DND-41 (cell line): ENCODE measurements around the gene FOXO6.

Experiments
- ATAC-seq: fragments of 200-7000 bp; cut with Tn5 transposase; 3 replicates; pipeline ENCODE4 v1.9.1; 2021; ENCODE audit warnings: low read depth; ENCODE audit not compliant: insufficient read depth
- DNase-seq: peaks from one replicate; pipeline ENCODE4 v3.0.0-alpha.2; 2020
- H2AFZ ChIP-seq: 2 replicates; pipeline ENCODE4 v1.6.0; 2012; ENCODE audit warnings: low read depth, low read length
- H3K27ac ChIP-seq: 2 replicates; pipeline ENCODE4 v1.5.1; 2012; ENCODE audit warnings: low read length, inconsistent platforms
- H3K27me3 ChIP-seq: fragments of 200-600 bp; sonication (generic); 2 replicates; pipeline ENCODE4 v1.6.0; 2012; ENCODE audit warnings: low read length, mild to moderate bottlenecking, inconsistent platforms; ENCODE audit not compliant: insufficient read depth, poor library complexity
- H3K36me3 ChIP-seq: 2 replicates; pipeline ENCODE4 v1.5.1; 2012; ENCODE audit warnings: low read length, inconsistent platforms; ENCODE audit not compliant: insufficient read depth
- H3K4me1 ChIP-seq: 2 replicates; pipeline ENCODE4 v1.5.1; 2012; ENCODE audit warnings: mild to moderate bottlenecking, low read length; ENCODE audit not compliant: insufficient read depth
- H3K4me2 ChIP-seq: 2 replicates; pipeline ENCODE4 v1.6.0; 2012; ENCODE audit warnings: mild to moderate bottlenecking, moderate library complexity, low read length, inconsistent platforms; ENCODE audit not compliant: insufficient read depth
- H3K4me3 ChIP-seq, 2 experiments: fragments of 200-600 bp in 1 of 2; shearing (Covaris generic) in 1 of 2; 2 replicates each; pipeline ENCODE4 v1.5.1; 2012 to 2016; ENCODE audit warnings: inconsistent platforms in 2 of 2, low read length in 2 of 2, mild to moderate bottlenecking in 2 of 2, low read depth in 1 of 2, moderate library complexity in 1 of 2
- H3K79me2 ChIP-seq: 2 replicates; pipeline ENCODE4 v1.6.0; 2012; ENCODE audit warnings: low read length, inconsistent platforms; ENCODE audit not compliant: insufficient read depth
- H3K9ac ChIP-seq: 2 replicates; pipeline ENCODE4 v1.6.0; 2012; ENCODE audit warnings: low read depth, mild to moderate bottlenecking, inconsistent platforms, low read length, moderate library complexity
- H3K9me3 ChIP-seq: 2 replicates; pipeline ENCODE4 v1.5.1; 2012; ENCODE audit warnings: low read length, moderate library complexity, mild to moderate bottlenecking, inconsistent platforms; ENCODE audit not compliant: insufficient read depth, severe bottlenecking
- H4K20me1 ChIP-seq: 2 replicates; pipeline ENCODE4 v1.6.0; 2012; ENCODE audit warnings: low read length; ENCODE audit not compliant: insufficient read depth
- EZH2 ChIP-seq: IDR thresholded peaks from 3 replicates; pipeline ENCODE4 v1.6.1; 2012; ENCODE audit warnings: borderline replicate concordance, low read depth, mild to moderate bottlenecking, moderate library complexity, low read length, inconsistent platforms; ENCODE audit not compliant: severe bottlenecking
- TF ChIP-seq, protein P1 (sequence below): IDR thresholded peaks from 2 replicates; pipeline ENCODE4 v1.5.1; 2012; ENCODE audit warnings: borderline replicate concordance, low read length, moderate library complexity, mild to moderate bottlenecking; ENCODE audit not compliant: poor library complexity, severe bottlenecking; ENCODE audit errors: extremely low read depth

FOXO6 gene

DNA sequence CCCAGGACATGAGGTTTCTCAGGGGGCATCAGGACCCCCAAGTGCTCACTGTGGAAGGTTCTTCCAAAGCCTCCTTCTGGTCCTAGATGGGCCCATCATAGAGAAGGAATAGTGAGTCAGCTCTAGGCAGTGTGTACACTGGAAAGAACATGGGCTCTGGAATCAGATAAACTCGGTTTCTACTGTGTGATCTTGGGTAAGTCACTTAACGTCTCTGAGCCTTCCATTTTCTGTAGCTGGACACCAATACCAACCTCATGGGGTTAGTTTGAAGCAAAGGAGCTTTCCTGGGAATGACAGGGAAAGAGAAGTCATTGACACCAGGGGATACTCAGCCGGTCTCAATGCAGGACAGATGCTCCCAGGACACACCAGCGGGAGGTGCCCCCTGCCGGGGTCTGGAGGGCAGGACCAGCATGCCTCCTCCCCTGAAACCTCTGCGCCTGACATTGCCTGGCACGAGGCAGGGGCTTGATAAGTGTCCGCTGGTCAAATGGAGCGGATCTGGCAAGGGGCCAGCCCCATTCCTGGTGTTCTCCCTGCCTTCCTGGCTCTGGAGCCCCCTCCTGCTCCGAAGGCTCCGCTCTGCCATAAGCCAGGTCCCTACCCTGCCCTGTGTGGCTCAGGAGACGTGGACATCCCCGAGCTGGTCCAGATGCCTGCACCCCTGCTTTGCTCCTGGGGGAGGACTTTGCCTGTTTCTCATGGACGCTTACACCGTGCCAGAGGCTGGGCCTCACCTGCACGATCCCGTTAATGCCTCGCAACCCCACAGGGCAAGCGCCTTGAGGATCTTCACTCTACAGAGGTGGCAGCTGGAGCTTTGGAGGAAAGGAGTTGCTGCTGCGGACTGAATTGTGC lies 70.5 kb downstream of the FOXO6 start:
- Histone ChIP-seq H3K27ac (no peak overlapping the region), H4K20me1 (peaks cover 9% of the 10 kb centered on the region)

More for the DNA sequence above, 70.5 kb downstream of the FOXO6 start:
- no peaks in the 10 kb centered on the region for H3K79me2 ChIP-seq
- no peaks in the 10 kb centered on the region for H3K4me1 ChIP-seq
- no peak overlapping the region for H3K9ac ChIP-seq
- DNase-seq = no peak
- H2AFZ ChIP-seq = no peak overlapping the region
- H3K36me3 ChIP-seq = no peaks in the 10 kb centered on the region
- H3K4me2 ChIP-seq = no peak overlapping the region
- ATAC-seq = no peak
- TF ChIP-seq, protein P1, sequence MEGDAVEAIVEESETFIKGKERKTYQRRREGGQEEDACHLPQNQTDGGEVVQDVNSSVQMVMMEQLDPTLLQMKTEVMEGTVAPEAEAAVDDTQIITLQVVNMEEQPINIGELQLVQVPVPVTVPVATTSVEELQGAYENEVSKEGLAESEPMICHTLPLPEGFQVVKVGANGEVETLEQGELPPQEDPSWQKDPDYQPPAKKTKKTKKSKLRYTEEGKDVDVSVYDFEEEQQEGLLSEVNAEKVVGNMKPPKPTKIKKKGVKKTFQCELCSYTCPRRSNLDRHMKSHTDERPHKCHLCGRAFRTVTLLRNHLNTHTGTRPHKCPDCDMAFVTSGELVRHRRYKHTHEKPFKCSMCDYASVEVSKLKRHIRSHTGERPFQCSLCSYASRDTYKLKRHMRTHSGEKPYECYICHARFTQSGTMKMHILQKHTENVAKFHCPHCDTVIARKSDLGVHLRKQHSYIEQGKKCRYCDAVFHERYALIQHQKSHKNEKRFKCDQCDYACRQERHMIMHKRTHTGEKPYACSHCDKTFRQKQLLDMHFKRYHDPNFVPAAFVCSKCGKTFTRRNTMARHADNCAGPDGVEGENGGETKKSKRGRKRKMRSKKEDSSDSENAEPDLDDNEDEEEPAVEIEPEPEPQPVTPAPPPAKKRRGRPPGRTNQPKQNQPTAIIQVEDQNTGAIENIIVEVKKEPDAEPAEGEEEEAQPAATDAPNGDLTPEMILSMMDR = no peak
- TF ChIP-seq EZH2 = no peak
- no peak overlapping the region for H3K4me3 ChIP-seq
- peaks cover 29% of the 10 kb centered on the region for H3K27me3 ChIP-seq
- no peaks in the 10 kb centered on the region for H3K9me3 ChIP-seq
